Fibroblast of skin of back (primary cell): Measurements from ENCODE around the gene DNAJA2. TPM values are rescaled to one million over a fixed set of nuclear protein-coding genes. Genes with fewer than 3 reads are reported as not detected.
"Not testable (repeated sequence)": the region's sequence is repeated elsewhere in the genome, so short reads cannot be mapped to it uniquely, and the experiment has no call there.

Experiments used
- DNase-seq: peaks from one replicate; pipeline ENCODE4 v3.0.0-alpha.2; 2013
- polyA plus RNA-seq, 2 experiments: library from polyadenylated mRNA; unstranded; fragments of 120-200 nt; gene quantifications; one replicate each; pipeline ENCODE4 v1.2.1, GENCODE V29; 2013; ENCODE audit not compliant: insufficient read length in 2 of 2

The DNAJA2 gene
- polyA plus RNA-seq (2013, experiment 1 of 2; ENCODE audit: insufficient read length) = 59.2 TPM
- polyA plus RNA-seq (2013, experiment 2 of 2; ENCODE audit: insufficient read length) = 48.2 TPM

- peak; percentile 87 for DNase-seq
These were observed at the start of gene DNAJA2 for GRCh38 chr16:46973207-46973995. Gene DNAJA2, minus strand, starts transcription at chr16:46973674. Its CDS starts 102 bp downstream, at chr16:46973572.

- DNase-seq = peak; percentile 6
These were observed 46.1 kb upstream of the DNAJA2 start for GRCh38 chr16:47019568-47019967.

- peak; percentile 8 for DNase-seq
These were observed 44.9 kb upstream of the DNAJA2 start for GRCh38 chr16:47018223-47018891.

GRCh38 chr16:47017636-47018035 lies 44.2 kb upstream of the DNAJA2 start:
- no peak for DNase-seq

GRCh38 chr16:47016700-47017133 lies 43.2 kb upstream of the DNAJA2 start:
- no peak for DNase-seq

GRCh38 chr16:47013910-47014309 lies 40.4 kb upstream of the DNAJA2 start:
- DNase-seq = no peak

- no peak for DNase-seq
These were observed 39.7 kb upstream of the DNAJA2 start for GRCh38 chr16:47013172-47013571.

- not testable (repeated sequence) for DNase-seq
These were observed 37.3 kb upstream of the DNAJA2 start for GRCh38 chr16:47010812-47011211.

- no peak for DNase-seq
These were observed 35.1 kb upstream of the DNAJA2 start for GRCh38 chr16:47008612-47009011.

- DNase-seq = no peak
These were observed 34.7 kb upstream of the DNAJA2 start for GRCh38 chr16:47008174-47008573.

GRCh38 chr16:47004652-47005051 lies 31.2 kb upstream of the DNAJA2 start:
- no peak for DNase-seq

GRCh38 chr16:47000066-47000465 lies 26.6 kb upstream of the DNAJA2 start:
- not testable (repeated sequence) for DNase-seq

- DNase-seq = no peak
These were observed 24.4 kb upstream of the DNAJA2 start for GRCh38 chr16:46997844-46998243.

- no peak for DNase-seq
These were observed 23.5 kb upstream of the DNAJA2 start for GRCh38 chr16:46996952-46997458.

- no peak for DNase-seq
These were observed 22.9 kb upstream of the DNAJA2 start for GRCh38 chr16:46996391-46996790.

GRCh38 chr16:46991729-46992704 lies 18.5 kb upstream of the DNAJA2 start:
- no peak for DNase-seq

- no peak for DNase-seq
These were observed 13.4 kb upstream of the DNAJA2 start for GRCh38 chr16:46986896-46987295.

GRCh38 chr16:46986438-46986837 lies 13.0 kb upstream of the DNAJA2 start:
- no peak for DNase-seq

GRCh38 chr16:46982335-46982734 lies 8.9 kb upstream of the DNAJA2 start:
- DNase-seq = no peak

- DNase-seq = no peak
These were observed 7.5 kb upstream of the DNAJA2 start for GRCh38 chr16:46980926-46981325.

- DNase-seq = no peak
These were observed 3.1 kb upstream of the DNAJA2 start for GRCh38 chr16:46976550-46976949.

GRCh38 chr16:46975908-46976470 lies 2.5 kb upstream of the DNAJA2 start:
- DNase-seq = no peak
